K562 (cell line): ENCODE measurements around the gene RPS8.

Experiments
- ADNP ChIP-seq: fragments of 200-800 bp; sonication (Bioruptor generic); IDR thresholded peaks from 2 replicates; pipeline ENCODE4 v1.6.1; 2016; ENCODE audit warnings: missing genetic modification characterization, missing compliant biosample characterization
- CLOCK ChIP-seq: fragments of 250-450 bp; sonication (Bioruptor Pico); IDR thresholded peaks from 2 replicates; pipeline ENCODE4 v1.4.0; 2020; ENCODE audit warnings: mild to moderate bottlenecking, moderate library complexity, borderline replicate concordance
- CTCF ChIP-seq, 3 experiments: IDR thresholded peaks in 2 of 3; conservative IDR thresholded peaks in 1 of 3; 2 replicates each; pipeline ENCODE4 v1.5.1; 2011 to 2012; ENCODE audit warnings: low read length in 3 of 3, mild to moderate bottlenecking in 3 of 3, control low read depth in 2 of 3, improper control_type of control experiment in 1 of 3, inconsistent platforms in 1 of 3, low read depth in 1 of 3, mixed read lengths in 1 of 3, moderate library complexity in 1 of 3; ENCODE audit not compliant: insufficient read depth in 2 of 3
- HEY1 ChIP-seq: fragments of 250-450 bp; sonication (Bioruptor Pico); IDR thresholded peaks from 2 replicates; pipeline ENCODE4 v1.5.0; 2020; ENCODE audit warnings: mild to moderate bottlenecking, moderate library complexity, borderline replicate concordance
- PML ChIP-seq: IDR thresholded peaks from 2 replicates; pipeline ENCODE4 v1.6.1; 2012; ENCODE audit warnings: low read length, inconsistent platforms
- ZBTB8A ChIP-seq: fragments of 450-650 bp; IDR thresholded peaks from 2 replicates; pipeline ENCODE4 v1.6.1; 2018; ENCODE audit warnings: mild to moderate bottlenecking, moderate library complexity; ENCODE audit not compliant: partially characterized antibody

GRCh38 chr1:44805311-44806024 lies 30.1 kb downstream of the RPS8 start:
- TF ChIP-seq HEY1 (CRISPR knock-in tag), result no peak
- no peak for TF ChIP-seq CLOCK
- TF ChIP-seq ADNP, result no peak
- no peak for TF ChIP-seq ZBTB8A
- no peak for TF ChIP-seq CTCF (IDR thresholded peaks at IDR 0.05 in 2 of 3, conservative IDR thresholded peaks at IDR 0.05 in 1 of 3; ENCODE audit: insufficient read depth in 2 of 3, low read depth in 1 of 3, low read length in 3 of 3)
- no peak for TF ChIP-seq PML
